Neural progenitor cell (in vitro differentiated cells): ENCODE results near the gene PLN.

Experiments
- EZH2 ChIP-seq: fragments of 200-600 bp; sonication (generic); IDR thresholded peaks from 2 replicates; pipeline ENCODE4 v1.6.1; 2017; ENCODE audit warnings: antibody characterized with exemption, mild to moderate bottlenecking, moderate library complexity
- TF ChIP-seq, protein P1 (sequence below): fragments of 200-600 bp; sonication (generic); IDR thresholded peaks from 2 replicates; pipeline ENCODE4 v1.5.1; 2017; ENCODE audit warnings: antibody characterized with exemption, mild to moderate bottlenecking

DNA sequence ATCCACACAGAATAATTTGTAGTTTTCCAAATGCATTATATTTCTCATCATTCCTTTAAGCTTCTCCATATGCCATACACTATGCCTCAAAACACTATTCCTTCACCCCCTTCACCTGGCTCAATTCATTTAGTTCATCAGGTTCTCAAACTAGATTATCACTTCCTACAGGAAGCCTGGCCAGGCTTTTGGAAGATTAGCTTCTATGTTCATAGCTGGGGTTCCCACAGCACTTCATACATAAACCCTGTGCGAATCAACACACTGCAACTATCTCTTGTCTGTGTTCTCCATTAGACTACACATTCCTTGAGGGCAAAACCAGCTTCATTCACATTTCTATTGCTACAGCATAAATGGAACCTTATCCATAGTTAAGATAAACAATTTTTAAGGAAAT, 40.5 kb upstream of the PLN start:
- TF ChIP-seq, protein P1, sequence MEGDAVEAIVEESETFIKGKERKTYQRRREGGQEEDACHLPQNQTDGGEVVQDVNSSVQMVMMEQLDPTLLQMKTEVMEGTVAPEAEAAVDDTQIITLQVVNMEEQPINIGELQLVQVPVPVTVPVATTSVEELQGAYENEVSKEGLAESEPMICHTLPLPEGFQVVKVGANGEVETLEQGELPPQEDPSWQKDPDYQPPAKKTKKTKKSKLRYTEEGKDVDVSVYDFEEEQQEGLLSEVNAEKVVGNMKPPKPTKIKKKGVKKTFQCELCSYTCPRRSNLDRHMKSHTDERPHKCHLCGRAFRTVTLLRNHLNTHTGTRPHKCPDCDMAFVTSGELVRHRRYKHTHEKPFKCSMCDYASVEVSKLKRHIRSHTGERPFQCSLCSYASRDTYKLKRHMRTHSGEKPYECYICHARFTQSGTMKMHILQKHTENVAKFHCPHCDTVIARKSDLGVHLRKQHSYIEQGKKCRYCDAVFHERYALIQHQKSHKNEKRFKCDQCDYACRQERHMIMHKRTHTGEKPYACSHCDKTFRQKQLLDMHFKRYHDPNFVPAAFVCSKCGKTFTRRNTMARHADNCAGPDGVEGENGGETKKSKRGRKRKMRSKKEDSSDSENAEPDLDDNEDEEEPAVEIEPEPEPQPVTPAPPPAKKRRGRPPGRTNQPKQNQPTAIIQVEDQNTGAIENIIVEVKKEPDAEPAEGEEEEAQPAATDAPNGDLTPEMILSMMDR, result no peak
- no peak for TF ChIP-seq EZH2
